Fibroblast of lung (primary cell): ENCODE data around the gene GSG1L. TPM values are rescaled to one million over a fixed set of nuclear protein-coding genes. Genes with fewer than 3 reads are reported as not detected.

Experiments
- DNase-seq, 2 donors: peaks; one replicate each; pipeline versions ENCODE4 v3.0.0 to v3.0.0-alpha.2; 2010; ENCODE audit warnings: low read depth in 2 of 2
- H2AFZ ChIP-seq: 2 replicates; pipeline ENCODE4 v1.5.1; 2012; ENCODE audit warnings: low read length, control low read depth, inconsistent platforms
- H3K27ac ChIP-seq: 2 replicates; pipeline ENCODE4 v1.5.1; 2011; ENCODE audit warnings: low read length, control low read depth; ENCODE audit not compliant: insufficient read depth
- H3K27me3 ChIP-seq: 2 replicates; pipeline ENCODE4 v1.5.1; 2011; ENCODE audit warnings: mild to moderate bottlenecking, low read length; ENCODE audit not compliant: control insufficient read depth, insufficient read depth
- H3K36me3 ChIP-seq: 2 replicates; pipeline ENCODE4 v1.5.1; 2011; ENCODE audit warnings: low read length; ENCODE audit not compliant: control insufficient read depth, insufficient read depth
- H3K4me1 ChIP-seq: 2 replicates; pipeline ENCODE4 v1.5.1; 2011; ENCODE audit warnings: low read length; ENCODE audit not compliant: control insufficient read depth, insufficient read depth; ENCODE audit errors: extremely low read depth
- H3K4me2 ChIP-seq: 2 replicates; pipeline ENCODE4 v1.5.1; 2011; ENCODE audit warnings: low read length, control low read depth; ENCODE audit not compliant: insufficient read depth; ENCODE audit errors: extremely low read depth
- H3K4me3 ChIP-seq, 4 experiments: fragments of 200-600 bp in 1 of 4; sonication (generic) in 1 of 4; replicated peaks in 1 of 4; 2 replicates each; pipeline ENCODE4 v1.5.1; 2011 to 2016; ENCODE audit warnings: low read length in 4 of 4, low read depth in 3 of 4, mild to moderate bottlenecking in 3 of 4, control low read depth in 2 of 4, inconsistent platforms in 1 of 4, mixed read lengths in 1 of 4; ENCODE audit not compliant: insufficient read depth in 1 of 4; ENCODE audit errors: control extremely low read depth in 1 of 4
- H3K79me2 ChIP-seq: 2 replicates; pipeline ENCODE4 v1.5.1; 2012; ENCODE audit warnings: mild to moderate bottlenecking, low read length, inconsistent platforms; ENCODE audit not compliant: control insufficient read depth, insufficient read depth
- H3K9ac ChIP-seq: 2 replicates; pipeline ENCODE4 v1.5.1; 2011; ENCODE audit warnings: mild to moderate bottlenecking, low read length, control low read depth; ENCODE audit not compliant: insufficient read depth
- H3K9me3 ChIP-seq: 2 replicates; pipeline ENCODE4 v1.5.1; 2012; ENCODE audit warnings: low read depth, low read length; ENCODE audit not compliant: control insufficient read depth, insufficient read depth
- H4K20me1 ChIP-seq: 2 replicates; pipeline ENCODE4 v1.5.1; 2011; ENCODE audit warnings: low read length; ENCODE audit not compliant: control insufficient read depth, insufficient read depth; ENCODE audit errors: extremely low read depth
- CTCF ChIP-seq, 2 donors: IDR thresholded peaks in 1 of 2; conservative IDR thresholded peaks in 1 of 2; 1 replicate in 1 of 2; 2 replicates in 1 of 2; pipeline ENCODE4 v1.5.1; 2011 to 2012; ENCODE audit warnings: low read length in 2 of 2, control low read depth in 1 of 2, inconsistent platforms in 1 of 2, low read depth in 1 of 2, mild to moderate bottlenecking in 1 of 2
- EZH2 ChIP-seq: IDR thresholded peaks from 2 replicates; pipeline ENCODE4 v1.5.1; 2012; ENCODE audit warnings: low read length, control low read depth, mild to moderate bottlenecking; ENCODE audit errors: missing control alignments
- polyA plus RNA-seq, 2 donors: library from polyadenylated mRNA; depleted of rRNA in 1 of 2; stranded (reverse) in 1 of 2; unstranded in 1 of 2; fragments of >200 nt; gene quantifications; 2 replicates each; pipeline ENCODE4 v1.2.1, GENCODE V29; 2011 to 2012; ENCODE audit warnings: missing spikeins in 1 of 2
- total RNA-seq: library from RNA; depleted of rRNA; stranded (reverse); fragments of >200 nt; gene quantifications from 2 replicates; pipeline ENCODE4 v1.2.1, GENCODE V29; 2014

GSG1L gene
- total and polyA plus RNA-seq, 2 donors (not counting 1 experiment from before 2014, with no cell fraction given), result not detected

- H3K4me2 ChIP-seq, result no peak overlapping the region
- H2AFZ ChIP-seq, result no peak overlapping the region
- no peak overlapping the region for H3K4me3 ChIP-seq
- no peaks in the 10 kb centered on the region for H3K4me1 ChIP-seq
- H3K27ac ChIP-seq, result no peak overlapping the region
- H3K36me3 ChIP-seq, result no peaks in the 10 kb centered on the region
- no peaks in the 10 kb centered on the region for H3K79me2 ChIP-seq
- TF ChIP-seq EZH2, result no peak
- TF ChIP-seq CTCF (conservative IDR thresholded peaks at IDR 0.05 in 1 of 2, IDR thresholded peaks at IDR 0.05 in 1 of 2; ENCODE audit: low read depth in 1 of 2, low read length in 2 of 2), result peak in 1 of 2 donors; percentile 13
- H3K9me3 ChIP-seq, result no peaks in the 10 kb centered on the region
- no peak overlapping the region for H3K9ac ChIP-seq
- no peaks in the 10 kb centered on the region for H4K20me1 ChIP-seq
- DNase-seq, result no peak
- no peaks in the 10 kb centered on the region for H3K27me3 ChIP-seq
Measured at GRCh38 chr16:27920391-27920891, 143.1 kb downstream of the GSG1L start.

GRCh38 chr16:27918755-27919154, 144.8 kb downstream of the GSG1L start:
- peak in 1 of 2 donors; percentile 23 for DNase-seq

GRCh38 chr16:27917949-27918348, 145.6 kb downstream of the GSG1L start:
- H3K27me3 ChIP-seq, result no peaks in the 10 kb centered on the region
- no peak overlapping the region for H3K4me3 ChIP-seq
- no peak overlapping the region for H3K9ac ChIP-seq
- H3K4me2 ChIP-seq, result no peak overlapping the region
- DNase-seq, result no peak
- no peaks in the 10 kb centered on the region for H3K9me3 ChIP-seq
- H4K20me1 ChIP-seq, result no peaks in the 10 kb centered on the region
- H3K27ac ChIP-seq, result no peak overlapping the region
- no peaks in the 10 kb centered on the region for H3K4me1 ChIP-seq
- H3K36me3 ChIP-seq, result no peaks in the 10 kb centered on the region
- H2AFZ ChIP-seq, result no peak overlapping the region
- no peaks in the 10 kb centered on the region for H3K79me2 ChIP-seq
- no peak for TF ChIP-seq EZH2
- TF ChIP-seq CTCF (conservative IDR thresholded peaks at IDR 0.05 in 1 of 2, IDR thresholded peaks at IDR 0.05 in 1 of 2; ENCODE audit: low read depth in 1 of 2, low read length in 2 of 2), result no peak

More at GRCh38 chr16:27918755-27919154, 144.8 kb downstream of the GSG1L start:
- H3K4me2 ChIP-seq, result no peak overlapping the region
- no peaks in the 10 kb centered on the region for H3K27me3 ChIP-seq
- no peak overlapping the region for H3K27ac ChIP-seq
- no peak overlapping the region for H3K9ac ChIP-seq
- no peaks in the 10 kb centered on the region for H3K9me3 ChIP-seq
- H3K4me3 ChIP-seq, result no peak overlapping the region
- no peaks in the 10 kb centered on the region for H4K20me1 ChIP-seq
- H2AFZ ChIP-seq, result no peak overlapping the region
- H3K4me1 ChIP-seq, result no peaks in the 10 kb centered on the region
- no peaks in the 10 kb centered on the region for H3K79me2 ChIP-seq
- TF ChIP-seq EZH2, result no peak
- no peaks in the 10 kb centered on the region for H3K36me3 ChIP-seq
